Esophagus (tissue), 2 donors: ENCODE data around the gene AKNA. TPM values are rescaled to one million over a fixed set of nuclear protein-coding genes. Genes with fewer than 3 reads are reported as not detected.

Source experiments
- H3K27ac ChIP-seq, 2 donors: one replicate each; pipeline ENCODE4 v1.5.1; 2013; ENCODE audit warnings: low read depth in 2 of 2, mild to moderate bottlenecking in 2 of 2, inconsistent platforms in 1 of 2, low read length in 1 of 2, moderate library complexity in 1 of 2
- H3K27me3 ChIP-seq, 2 donors: one replicate each; pipeline ENCODE4 v1.6.1; 2013; ENCODE audit warnings: low read length in 2 of 2, control low read depth in 1 of 2, mild to moderate bottlenecking in 1 of 2; ENCODE audit not compliant: insufficient read depth in 2 of 2, control insufficient read depth in 1 of 2
- H3K36me3 ChIP-seq, 2 donors: one replicate each; pipeline ENCODE4 v1.6.1; 2013; ENCODE audit warnings: low read length in 1 of 2; ENCODE audit not compliant: control insufficient read depth in 2 of 2, insufficient read depth in 2 of 2
- H3K4me1 ChIP-seq, 2 donors: one replicate each; pipeline ENCODE4 v1.6.1; 2013; ENCODE audit warnings: low read length in 1 of 2; ENCODE audit not compliant: control insufficient read depth in 2 of 2, insufficient read depth in 2 of 2
- H3K4me3 ChIP-seq, 2 donors: one replicate each; pipeline ENCODE4 v1.5.1; 2013; ENCODE audit warnings: low read length in 2 of 2, mild to moderate bottlenecking in 2 of 2, low read depth in 1 of 2, moderate library complexity in 1 of 2
- H3K9me3 ChIP-seq, 2 donors: one replicate each; pipeline ENCODE4 v1.6.1; 2013; ENCODE audit warnings: mild to moderate bottlenecking in 2 of 2, low read depth in 1 of 2, low read length in 1 of 2, moderate library complexity in 1 of 2; ENCODE audit not compliant: control insufficient read depth in 2 of 2, insufficient read depth in 1 of 2
- WGBS, 2 donors: extraction: QIAGEN DNeasy Blood & Tissue Kit; methylation state at CpG; one replicate each; pipeline ENCODE4 v1.1.7; 2013; 5-methylcytosine and 5-hydroxymethylcytosine counted together
- polyA plus RNA-seq, 2 donors: library from polyadenylated mRNA; stranded (reverse); fragments of 200-250 nt; gene quantifications; one replicate each; pipeline ENCODE4 v1.2.3, GENCODE V29; 2013
- donor health status: healthy with polysubstance abuse.
- donor health status: Bipolar disorder and iron deficiency.

AKNA gene
- polyA plus RNA-seq, 2 donors = 5.8 to 8.3 TPM

- Histone ChIP-seq H3K36me3 (peaks cover 19 to 38% of the 10 kb centered on the region in 2 donors), H3K4me1 (no peaks in the 10 kb centered on the region), H3K27ac (no peak overlapping the region), H3K27me3 (no peaks in the 10 kb centered on the region), H3K4me3 (no peak overlapping the region), H3K9me3 (no peaks in the 10 kb centered on the region)
- WGBS, 2 donors = 88 to 89% methylated on average over 6 of the region's 6 CpGs
Observed at GRCh38 chr9:114357360-114357759, 30.4 kb downstream of the AKNA start.

GRCh38 chr9:114356792-114357191 is 31.0 kb downstream of the AKNA start:
- Histone ChIP-seq H3K27ac (no peak overlapping the region), H3K9me3 (no peaks in the 10 kb centered on the region), H3K4me1 (no peaks in the 10 kb centered on the region), H3K4me3 (no peak overlapping the region), H3K27me3 (no peaks in the 10 kb centered on the region), H3K36me3 (peaks cover 19 to 38% of the 10 kb centered on the region in 2 donors)
- WGBS, 2 donors = 85 to 89% methylated on average over 6 of the region's 6 CpGs

GRCh38 chr9:114355821-114356220 is 32.0 kb downstream of the AKNA start:
- no peak overlapping the region for H3K4me3 ChIP-seq
- H3K27me3 ChIP-seq = no peaks in the 10 kb centered on the region
- WGBS, 2 donors = 93 to 96% methylated on average over 6 of the region's 6 CpGs
- H3K4me1 ChIP-seq = no peaks in the 10 kb centered on the region
- peaks cover 15 to 36% of the 10 kb centered on the region in 2 donors for H3K36me3 ChIP-seq
- H3K9me3 ChIP-seq = no peaks in the 10 kb centered on the region
- no peak overlapping the region for H3K27ac ChIP-seq

GRCh38 chr9:114351932-114352331 is 35.9 kb downstream of the AKNA start:
- no peak overlapping the region for H3K4me3 ChIP-seq
- H3K27me3 ChIP-seq = no peaks in the 10 kb centered on the region
- WGBS, 2 donors = 83% methylated on average over 4 of the region's 4 CpGs
- H3K9me3 ChIP-seq = no peaks in the 10 kb centered on the region
- H3K36me3 ChIP-seq = peaks cover 15 to 23% of the 10 kb centered on the region in 2 donors
- no peak overlapping the region for H3K27ac ChIP-seq
- no peaks in the 10 kb centered on the region for H3K4me1 ChIP-seq

- Histone ChIP-seq H3K4me1 (no peaks in the 10 kb centered on the region), H3K9me3 (no peaks in the 10 kb centered on the region), H3K27me3 (no peaks in the 10 kb centered on the region), H3K36me3 (peaks cover 19 to 23% of the 10 kb centered on the region in 2 donors), H3K4me3 (no peak overlapping the region), H3K27ac (peak overlapping the region in 1 of 2 donors; percentile 8)
- WGBS, 2 donors = 92 to 93% methylated on average over 16 of the region's 16 CpGs
Observed at GRCh38 chr9:114350636-114351401, 37.0 kb downstream of the AKNA start.

- no peaks in the 10 kb centered on the region for H3K9me3 ChIP-seq
- no peak overlapping the region for H3K4me3 ChIP-seq
- H3K4me1 ChIP-seq = no peaks in the 10 kb centered on the region
- H3K36me3 ChIP-seq = peaks cover 17 to 28% of the 10 kb centered on the region in 2 donors
- WGBS, 2 donors = 85 to 88% methylated on average over 10 of the region's 10 CpGs
- no peaks in the 10 kb centered on the region for H3K27me3 ChIP-seq
- H3K27ac ChIP-seq = peak overlapping the region; percentile 38 to 69
Observed at GRCh38 chr9:114349713-114350480, 37.9 kb downstream of the AKNA start.

GRCh38 chr9:114348906-114349482 is 38.8 kb downstream of the AKNA start:
- no peak overlapping the region for H3K4me3 ChIP-seq
- peak overlapping the region in 1 of 2 donors; percentile 71 for H3K27ac ChIP-seq
- H3K4me1 ChIP-seq = no peaks in the 10 kb centered on the region
- peaks cover 22 to 32% of the 10 kb centered on the region in 2 donors for H3K36me3 ChIP-seq
- H3K9me3 ChIP-seq = no peaks in the 10 kb centered on the region
- H3K27me3 ChIP-seq = no peaks in the 10 kb centered on the region
- 40 to 46% methylated on average over 9 of the region's 9 CpGs for WGBS, 2 donors

GRCh38 chr9:114348261-114348905 is 39.4 kb downstream of the AKNA start:
- Histone ChIP-seq H3K4me3 (no peak overlapping the region), H3K36me3 (peaks cover 24 to 35% of the 10 kb centered on the region in 2 donors), H3K4me1 (peaks cover 0 to 3% of the 10 kb centered on the region in 2 donors), H3K9me3 (no peaks in the 10 kb centered on the region), H3K27ac (peak overlapping the region in 1 of 2 donors; percentile 71), H3K27me3 (no peaks in the 10 kb centered on the region)
- 75 to 82% methylated on average over 12 of the region's 12 CpGs for WGBS, 2 donors

GRCh38 chr9:114347675-114348074 is 40.1 kb downstream of the AKNA start:
- 85 to 87% methylated on average over 15 of the region's 15 CpGs for WGBS, 2 donors
- Histone ChIP-seq H3K9me3 (no peaks in the 10 kb centered on the region), H3K36me3 (peaks cover 24 to 39% of the 10 kb centered on the region in 2 donors), H3K27ac (no peak overlapping the region), H3K27me3 (no peaks in the 10 kb centered on the region), H3K4me3 (no peak overlapping the region), H3K4me1 (peaks cover 0 to 3% of the 10 kb centered on the region in 2 donors)
